ENCODE data around the gene NPAS3.

The NPAS3 gene

GRCh38 chr14:33710273-33710672 is 771.6 kb downstream of the NPAS3 start:
- ATAC-seq (replicated peaks): no peak
- no peak for DNase-seq
- Mint-ChIP-seq H3K4me3 (no peak overlapping the region), H3K4me1 (ENCODE audit: low read depth in 2 of 2) (no peaks in the 10 kb centered on the region), H3K36me3 (ENCODE audit: insufficient read depth) (no peaks in the 10 kb centered on the region), H3K27ac (no peak overlapping the region), H3K27me3 (no peaks in the 10 kb centered on the region), H3K9me3 (peaks cover 0 to 4% of the 10 kb centered on the region in 2 donors)

GRCh38 chr14:33711194-33711593 is 772.5 kb downstream of the NPAS3 start:
- DNase-seq: no peak
- Mint-ChIP-seq H3K36me3 (ENCODE audit: insufficient read depth) (no peaks in the 10 kb centered on the region), H3K27me3 (no peaks in the 10 kb centered on the region), H3K27ac (no peak overlapping the region), H3K9me3 (peaks cover 4% of the 10 kb centered on the region in 2 donors), H3K4me3 (no peak overlapping the region), H3K4me1 (ENCODE audit: low read depth in 2 of 2) (no peaks in the 10 kb centered on the region)
- no peak for ATAC-seq (replicated peaks)

GRCh38 chr14:33711811-33712216 is 773.1 kb downstream of the NPAS3 start:
- Mint-ChIP-seq H3K36me3 (ENCODE audit: insufficient read depth) (no peaks in the 10 kb centered on the region), H3K4me1 (ENCODE audit: low read depth in 2 of 2) (no peaks in the 10 kb centered on the region), H3K4me3 (no peak overlapping the region), H3K27me3 (no peaks in the 10 kb centered on the region), H3K9me3 (peaks cover 4 to 8% of the 10 kb centered on the region in 2 donors), H3K27ac (no peak overlapping the region)
- DNase-seq (no peak), ATAC-seq (replicated peaks) (no peak)

GRCh38 chr14:33714527-33715226 is 776.0 kb downstream of the NPAS3 start:
- Mint-ChIP-seq H3K36me3 (ENCODE audit: insufficient read depth) (no peaks in the 10 kb centered on the region), H3K27me3 (no peaks in the 10 kb centered on the region), H3K9me3 (peaks cover 5 to 15% of the 10 kb centered on the region in 2 donors), H3K27ac (no peak overlapping the region), H3K4me1 (ENCODE audit: low read depth in 2 of 2) (no peaks in the 10 kb centered on the region), H3K4me3 (no peak overlapping the region)
- DNase-seq (no peak), ATAC-seq (replicated peaks) (no peak)

GRCh38 chr14:33715227-33715528 is 776.5 kb downstream of the NPAS3 start:
- H3K4me1 Mint-ChIP-seq (ENCODE audit: low read depth in 2 of 2): no peaks in the 10 kb centered on the region
- no peak overlapping the region for H3K4me3 Mint-ChIP-seq
- H3K9me3 Mint-ChIP-seq: peaks cover 5 to 15% of the 10 kb centered on the region in 2 donors
- H3K27me3 Mint-ChIP-seq: no peaks in the 10 kb centered on the region
- ATAC-seq (replicated peaks) (no peak), DNase-seq (no peak)
- H3K36me3 Mint-ChIP-seq (ENCODE audit: insufficient read depth): no peaks in the 10 kb centered on the region
- H3K27ac Mint-ChIP-seq: no peak overlapping the region

- Mint-ChIP-seq H3K27me3 (no peaks in the 10 kb centered on the region), H3K36me3 (ENCODE audit: insufficient read depth) (no peaks in the 10 kb centered on the region), H3K27ac (no peak overlapping the region), H3K9me3 (peaks cover 5 to 15% of the 10 kb centered on the region in 2 donors), H3K4me3 (no peak overlapping the region), H3K4me1 (ENCODE audit: low read depth in 2 of 2) (no peaks in the 10 kb centered on the region)
- ATAC-seq (replicated peaks) (no peak), DNase-seq (no peak)
These were observed 778.2 kb downstream of the NPAS3 start for GRCh38 chr14:33716921-33717320.

GRCh38 chr14:33717866-33718265 is 779.2 kb downstream of the NPAS3 start:
- ATAC-seq (replicated peaks): no peak
- H3K4me3 Mint-ChIP-seq: no peak overlapping the region
- H3K9me3 Mint-ChIP-seq: peaks cover 5 to 15% of the 10 kb centered on the region in 2 donors
- no peaks in the 10 kb centered on the region for H3K27me3 Mint-ChIP-seq
- DNase-seq: no peak
- no peaks in the 10 kb centered on the region for H3K4me1 Mint-ChIP-seq (ENCODE audit: low read depth in 2 of 2)
- H3K27ac Mint-ChIP-seq: no peak overlapping the region
- H3K36me3 Mint-ChIP-seq (ENCODE audit: insufficient read depth): no peaks in the 10 kb centered on the region

- no peak overlapping the region for H3K4me3 Mint-ChIP-seq
- H3K9me3 Mint-ChIP-seq: peaks cover 7 to 15% of the 10 kb centered on the region in 2 donors
- H3K4me1 Mint-ChIP-seq (ENCODE audit: low read depth in 2 of 2): no peaks in the 10 kb centered on the region
- no peak for ATAC-seq (replicated peaks)
- no peak overlapping the region for H3K27ac Mint-ChIP-seq
- no peak for DNase-seq
- no peaks in the 10 kb centered on the region for H3K27me3 Mint-ChIP-seq
- H3K36me3 Mint-ChIP-seq (ENCODE audit: insufficient read depth): no peaks in the 10 kb centered on the region
These were observed 781.7 kb downstream of the NPAS3 start for GRCh38 chr14:33720284-33720787.

GRCh38 chr14:33726685-33727084 is 788.0 kb downstream of the NPAS3 start:
- Mint-ChIP-seq H3K9me3 (peaks cover 0 to 3% of the 10 kb centered on the region in 2 donors), H3K36me3 (ENCODE audit: insufficient read depth) (no peaks in the 10 kb centered on the region), H3K4me3 (no peak overlapping the region), H3K27me3 (no peaks in the 10 kb centered on the region), H3K4me1 (ENCODE audit: low read depth in 2 of 2) (no peaks in the 10 kb centered on the region), H3K27ac (no peak overlapping the region)
- ATAC-seq (replicated peaks) (no peak), DNase-seq (no peak)

- Mint-ChIP-seq H3K4me3 (no peak overlapping the region), H3K27ac (no peak overlapping the region), H3K4me1 (ENCODE audit: low read depth in 2 of 2) (no peaks in the 10 kb centered on the region), H3K36me3 (ENCODE audit: insufficient read depth) (no peaks in the 10 kb centered on the region), H3K9me3 (peaks cover 0 to 3% of the 10 kb centered on the region in 2 donors), H3K27me3 (no peaks in the 10 kb centered on the region)
- ATAC-seq (replicated peaks) (no peak), DNase-seq (no peak)
These were observed 788.9 kb downstream of the NPAS3 start for GRCh38 chr14:33727606-33728005.

- Mint-ChIP-seq H3K9me3 (peaks cover 0 to 3% of the 10 kb centered on the region in 2 donors), H3K4me1 (ENCODE audit: low read depth in 2 of 2) (no peaks in the 10 kb centered on the region), H3K27ac (no peak overlapping the region), H3K4me3 (no peak overlapping the region), H3K36me3 (ENCODE audit: insufficient read depth) (no peaks in the 10 kb centered on the region), H3K27me3 (no peaks in the 10 kb centered on the region)
- no peak for DNase-seq
- ATAC-seq (replicated peaks): no peak
These were observed 789.4 kb downstream of the NPAS3 start for GRCh38 chr14:33728010-33728498.

GRCh38 chr14:33730156-33730555 is 791.5 kb downstream of the NPAS3 start:
- Mint-ChIP-seq H3K9me3 (peaks cover 0 to 2% of the 10 kb centered on the region in 2 donors), H3K4me3 (no peak overlapping the region), H3K4me1 (ENCODE audit: low read depth in 2 of 2) (no peaks in the 10 kb centered on the region), H3K27me3 (no peaks in the 10 kb centered on the region), H3K27ac (no peak overlapping the region), H3K36me3 (ENCODE audit: insufficient read depth) (no peaks in the 10 kb centered on the region)
- ATAC-seq (replicated peaks): no peak
- no peak for DNase-seq

GRCh38 chr14:33732175-33732574 is 793.5 kb downstream of the NPAS3 start:
- ATAC-seq (replicated peaks) (no peak), DNase-seq (no peak)
- Mint-ChIP-seq H3K27ac (no peak overlapping the region), H3K4me3 (no peak overlapping the region), H3K36me3 (ENCODE audit: insufficient read depth) (no peaks in the 10 kb centered on the region), H3K27me3 (no peaks in the 10 kb centered on the region), H3K4me1 (ENCODE audit: low read depth in 2 of 2) (no peaks in the 10 kb centered on the region), H3K9me3 (no peaks in the 10 kb centered on the region)

- no peak overlapping the region for H3K4me3 Mint-ChIP-seq
- H3K4me1 Mint-ChIP-seq (ENCODE audit: low read depth in 2 of 2): no peaks in the 10 kb centered on the region
These were observed 794.6 kb downstream of the NPAS3 start for GRCh38 chr14:33733310-33733709.

More at GRCh38 chr14:33733310-33733709, 794.6 kb downstream of the NPAS3 start:
- DNase-seq (no peak), ATAC-seq (replicated peaks) (no peak)
- Mint-ChIP-seq H3K36me3 (ENCODE audit: insufficient read depth) (no peaks in the 10 kb centered on the region), H3K27me3 (no peaks in the 10 kb centered on the region), H3K27ac (no peak overlapping the region), H3K9me3 (no peaks in the 10 kb centered on the region)
